ENCODE results near the gene CHRNA4.

DNA sequence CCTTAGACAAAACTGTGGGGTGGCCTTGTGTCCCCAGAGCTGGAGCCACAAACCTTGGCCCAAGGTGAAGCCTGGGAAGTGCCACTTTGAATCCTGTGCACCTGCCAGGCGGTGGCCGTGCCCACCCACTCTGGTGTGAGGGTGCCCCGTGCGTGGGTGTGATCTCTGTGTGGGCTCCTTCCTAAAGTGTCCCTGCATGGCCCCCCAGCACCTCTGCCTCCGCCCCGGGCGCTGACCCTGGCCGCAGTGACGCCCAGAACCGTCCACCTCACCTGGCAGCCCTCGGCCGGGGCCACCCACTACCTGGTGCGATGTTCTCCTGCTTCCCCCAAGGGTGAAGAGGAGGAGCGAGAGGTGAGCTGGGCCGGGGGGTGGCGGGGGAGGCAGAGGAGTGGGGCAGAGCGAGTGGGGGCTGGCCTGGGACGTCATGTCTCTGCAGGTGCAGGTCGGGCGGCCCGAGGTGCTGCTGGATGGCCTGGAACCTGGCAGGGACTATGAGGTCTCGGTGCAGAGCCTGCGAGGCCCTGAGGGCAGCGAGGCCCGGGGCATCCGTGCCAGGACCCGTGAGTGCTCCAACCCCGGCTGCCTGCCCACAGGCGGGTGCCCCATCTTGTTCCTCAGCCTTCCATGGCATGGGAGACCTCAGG is 49.8 kb downstream of the CHRNA4 start:
- TF ChIP-seq, protein P1, sequence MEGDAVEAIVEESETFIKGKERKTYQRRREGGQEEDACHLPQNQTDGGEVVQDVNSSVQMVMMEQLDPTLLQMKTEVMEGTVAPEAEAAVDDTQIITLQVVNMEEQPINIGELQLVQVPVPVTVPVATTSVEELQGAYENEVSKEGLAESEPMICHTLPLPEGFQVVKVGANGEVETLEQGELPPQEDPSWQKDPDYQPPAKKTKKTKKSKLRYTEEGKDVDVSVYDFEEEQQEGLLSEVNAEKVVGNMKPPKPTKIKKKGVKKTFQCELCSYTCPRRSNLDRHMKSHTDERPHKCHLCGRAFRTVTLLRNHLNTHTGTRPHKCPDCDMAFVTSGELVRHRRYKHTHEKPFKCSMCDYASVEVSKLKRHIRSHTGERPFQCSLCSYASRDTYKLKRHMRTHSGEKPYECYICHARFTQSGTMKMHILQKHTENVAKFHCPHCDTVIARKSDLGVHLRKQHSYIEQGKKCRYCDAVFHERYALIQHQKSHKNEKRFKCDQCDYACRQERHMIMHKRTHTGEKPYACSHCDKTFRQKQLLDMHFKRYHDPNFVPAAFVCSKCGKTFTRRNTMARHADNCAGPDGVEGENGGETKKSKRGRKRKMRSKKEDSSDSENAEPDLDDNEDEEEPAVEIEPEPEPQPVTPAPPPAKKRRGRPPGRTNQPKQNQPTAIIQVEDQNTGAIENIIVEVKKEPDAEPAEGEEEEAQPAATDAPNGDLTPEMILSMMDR (IDR thresholded peaks at IDR 0.05; ENCODE audit: borderline replicate concordance, extremely low read depth, low read length, poor library complexity, severe bottlenecking) = no peak
- no peak for TF ChIP-seq EZH2 (IDR thresholded peaks at IDR 0.05; ENCODE audit: borderline replicate concordance, low read depth, low read length, severe bottlenecking)
